Activated T-cell treated with anti-CD3 and anti-CD28 coated beads for 24 hours (primary cell): ENCODE results near the gene PDGFRB.
"Not testable (repeated sequence)": the region's sequence is repeated elsewhere in the genome, so short reads cannot be mapped to it uniquely, and the experiment has no call there.

Source experiments
- DNase-seq: peaks from one replicate; pipeline ENCODE4 v3.0.0-alpha.2; 2020; ENCODE audit warnings: low read depth

Gene PDGFRB

GRCh38 chr5:150114102-150114641 lies 41.5 kb downstream of the PDGFRB start:
- no peak for DNase-seq

GRCh38 chr5:150113047-150113744 lies 42.4 kb downstream of the PDGFRB start:
- no peak for DNase-seq

- no peak for DNase-seq
Observed at GRCh38 chr5:150112201-150113046, 43.2 kb downstream of the PDGFRB start.

- no peak for DNase-seq
Observed at GRCh38 chr5:150111122-150111521, 44.5 kb downstream of the PDGFRB start.

- no peak for DNase-seq
Observed at GRCh38 chr5:150109921-150110320, 45.7 kb downstream of the PDGFRB start.

GRCh38 chr5:150108711-150109514 lies 46.7 kb downstream of the PDGFRB start:
- no peak for DNase-seq

- no peak for DNase-seq
Observed at GRCh38 chr5:150107909-150108447, 47.7 kb downstream of the PDGFRB start.

- DNase-seq, result no peak
Observed at GRCh38 chr5:150106674-150107426, 48.8 kb downstream of the PDGFRB start.

- no peak for DNase-seq
Observed at GRCh38 chr5:150105928-150106615, 49.6 kb downstream of the PDGFRB start.

GRCh38 chr5:150104550-150104870 lies 51.1 kb downstream of the PDGFRB start:
- DNase-seq, result no peak

GRCh38 chr5:150103678-150104549 lies 51.7 kb downstream of the PDGFRB start:
- no peak for DNase-seq

GRCh38 chr5:150101023-150101422 lies 54.6 kb downstream of the PDGFRB start:
- no peak for DNase-seq

GRCh38 chr5:150097152-150097551 lies 58.5 kb downstream of the PDGFRB start:
- DNase-seq, result no peak

GRCh38 chr5:150092159-150092787 lies 63.4 kb downstream of the PDGFRB start:
- DNase-seq, result no peak

GRCh38 chr5:150085950-150086715 lies 69.5 kb downstream of the PDGFRB start, which contains the start of gene CSF1R:
TSS of gene CSF1R (minus strand) at chr5:150086554. CDS start at chr5:150086427, 127 bp downstream.
- no peak for DNase-seq

- no peak for DNase-seq
Observed at GRCh38 chr5:150085191-150085912, 70.3 kb downstream of the PDGFRB start.

GRCh38 chr5:150084754-150085153 lies 70.9 kb downstream of the PDGFRB start:
- not testable (repeated sequence) for DNase-seq

- no peak for DNase-seq
Observed at GRCh38 chr5:150082889-150083288, 72.8 kb downstream of the PDGFRB start.
